HepG2 (cell line): ENCODE results near the gene USP9X. TPM values are rescaled to one million over a fixed set of nuclear protein-coding genes. Genes with fewer than 3 reads are reported as not detected.

Source experiments
- ATAC-seq: fragments of 200-7000 bp; cut with Tn5 transposase; 3 replicates; pipeline ENCODE4 v1.9.1; 2020; ENCODE audit warnings: mild to moderate bottlenecking, moderate library complexity
- BruUV-seq: library from RNA; stranded (reverse); fragments of 400-500 nt; replicated peaks from 2 replicates; lab custom pipeline; 2021; lab: Mats Ljungman, UMichigan
- CTCF ChIA-PET: fragments of 300-600 bp; formaldehyde crosslinking; extraction: SDS; loops from one replicate; lab custom pipeline; 2021; ENCODE audit warnings: low total read pairs, inconsistent platforms, low intra/inter-chr PET ratio; lab: Yijun Ruan, JAX
- POLR2A ChIA-PET: fragments of 350-600 bp; sonication (Branson Sonifier 250); formaldehyde crosslinking; loops from one replicate; lab custom pipeline; 2020; ENCODE audit warnings: antibody characterized with exemption, inconsistent platforms; lab: Yijun Ruan, JAX
- DNase-seq: peaks from one replicate; pipeline ENCODE4 v3.0.0-alpha.2; 2015; ENCODE audit warnings: low spot score
- FAIRE-seq: peaks from 3 replicates; lab custom pipeline; 2011; peaks lifted over from hg19 to GRCh38; lab: Jason Lieb, UNC
- H2AFZ ChIP-seq: one replicate; pipeline ENCODE4 v1.6.1; 2011; ENCODE audit warnings: low read length, inconsistent platforms
- H3K27ac ChIP-seq: fragments of 300-600 bp; 3 replicates; pipeline ENCODE4 v1.8.0; 2011; ENCODE audit warnings: mixed run types, mild to moderate bottlenecking, mixed read lengths, low read length, inconsistent platforms; ENCODE audit not compliant: insufficient read depth; ENCODE audit errors: extremely low read length
- H3K27me3 ChIP-seq, 2 experiments: fragments of 200-600 bp in 1 of 2; 2 replicates in 1 of 2; 3 replicates in 1 of 2; pipeline versions ENCODE4 v1.6.0 to v1.8.0; 2011; ENCODE audit warnings: low read length in 2 of 2, mild to moderate bottlenecking in 2 of 2, moderate library complexity in 2 of 2, inconsistent platforms in 1 of 2; ENCODE audit not compliant: insufficient read depth in 2 of 2, control insufficient read depth in 1 of 2
- H3K36me3 ChIP-seq, 2 experiments: fragments of 200-600 bp in 1 of 2; replicated peaks in 1 of 2; 2 replicates in 1 of 2; 3 replicates in 1 of 2; pipeline versions ENCODE4 v1.5.1 to v1.8.0; 2011; ENCODE audit warnings: low read length in 2 of 2, inconsistent platforms in 1 of 2; ENCODE audit not compliant: insufficient read depth in 2 of 2, control insufficient read depth in 1 of 2
- H3K4me1 ChIP-seq: 2 replicates; pipeline ENCODE4 v1.5.1; 2012; ENCODE audit warnings: low read length, inconsistent platforms; ENCODE audit not compliant: insufficient read depth
- H3K4me2 ChIP-seq: 2 replicates; pipeline ENCODE4 v1.6.0; 2011; ENCODE audit warnings: low read depth, low read length, inconsistent platforms
- H3K4me3 ChIP-seq, 3 experiments: fragments of 200-600 bp in 1 of 3; sonication (generic), shearing (Covaris generic) in 1 of 3; replicated peaks in 1 of 3; 2 replicates each; pipeline ENCODE4 v1.5.1; 2011 to 2016; ENCODE audit warnings: low read length in 3 of 3, inconsistent platforms in 2 of 3, low read depth in 2 of 3, mild to moderate bottlenecking in 2 of 3, control low read depth in 1 of 3, mixed read lengths in 1 of 3; ENCODE audit not compliant: insufficient read depth in 1 of 3
- H3K79me2 ChIP-seq: one replicate; pipeline ENCODE4 v1.6.1; 2011; ENCODE audit warnings: low read length, inconsistent platforms; ENCODE audit not compliant: insufficient read depth
- H3K9ac ChIP-seq: 2 replicates; pipeline ENCODE4 v1.6.0; 2011; ENCODE audit warnings: mild to moderate bottlenecking, low read depth, low read length, inconsistent platforms; ENCODE audit not compliant: insufficient read depth
- H3K9me3 ChIP-seq: 2 replicates; pipeline ENCODE4 v1.5.1; 2012; ENCODE audit warnings: mild to moderate bottlenecking, low read length
- H4K20me1 ChIP-seq: 2 replicates; pipeline ENCODE4 v1.6.0; 2011; ENCODE audit warnings: inconsistent platforms, mild to moderate bottlenecking, low read length, moderate library complexity; ENCODE audit not compliant: insufficient read depth
- HNRNPK ChIP-seq: fragments of 200-400 bp; formaldehyde crosslinking; IDR thresholded peaks from 2 replicates; pipeline ENCODE4 v1.6.1; 2018; ENCODE audit warnings: low read length, low read depth, moderate library complexity, mild to moderate bottlenecking; ENCODE audit not compliant: poor library complexity, severe bottlenecking
- TCF12 ChIP-seq, 2 experiments: fragments of 450-650 bp in 1 of 2; sonication (generic) in 1 of 2; formaldehyde crosslinking in 1 of 2; IDR thresholded peaks; 2 replicates each; pipeline versions ENCODE4 v1.6.1 to v1.8.0; 2017 to 2022; ENCODE audit warnings: antibody characterized with exemption in 1 of 2, mild to moderate bottlenecking in 1 of 2, missing genetic modification reagents in 1 of 2, moderate library complexity in 1 of 2
- ZBTB1 ChIP-seq: sonication (generic); formaldehyde crosslinking; IDR thresholded peaks from 2 replicates; pipeline ENCODE4 v1.4.0; 2020; ENCODE audit warnings: missing genetic modification reagents, borderline replicate concordance
- WGBS: methylation state at CpG from one replicate; pipeline ENCODE4 v1.1.6; 2017; ENCODE audit warnings: low lambda C conversion rate; 5-methylcytosine and 5-hydroxymethylcytosine counted together
- in situ Hi-C: cut with HindIII; loops from 2 replicates; pipeline ENCODE4 v1.10.0; 2017; ENCODE audit warnings: low pct_unique_long_range_greater_than_20kb; ENCODE audit not compliant: extremely low pct_ligation_motif_present
- intact Hi-C: fragments of 100-400 bp; cut with micrococcal nuclease; formaldehyde crosslinking; loops from one replicate; pipeline ENCODE4 v1.10.0; 2022; ENCODE audit not compliant: unreplicated experiment
- polyA plus RNA-seq, 8 experiments: library from polyadenylated mRNA; depleted of rRNA in 3 of 8; stranded (reverse) in 7 of 8; unstranded in 1 of 8; fragments of >200 nt; fragmentation: Illumina TruSeq in 4 of 8; extraction: Trizol in 4 of 8; gene quantifications; 2 replicates each; pipeline versions ENCODE4 v1.2.1 to v1.2.3, GENCODE V29; 2011 to 2016; ENCODE audit warnings: low read depth in 4 of 8, missing spikeins in 1 of 8, mixed read lengths in 1 of 8; ENCODE audit not compliant: insufficient read depth in 1 of 8
- total RNA-seq, 5 experiments: library from RNA; depleted of rRNA; stranded (reverse); fragments of >200 nt; fragmentation: Illumina TruSeq; extraction: Trizol; gene quantifications; 2 replicates each; pipeline ENCODE4 v1.2.3, GENCODE V29; 2016; ENCODE audit warnings: low read depth in 1 of 5
- TF ChIP-seq, protein P1 (sequence below): sonication (generic); formaldehyde crosslinking; IDR thresholded peaks from 2 replicates; pipeline ENCODE4 v1.4.0; 2020; ENCODE audit warnings: missing genetic modification reagents, borderline replicate concordance
- TF ChIP-seq, protein P2 (sequence below): sonication (generic); formaldehyde crosslinking; IDR thresholded peaks from 2 replicates; pipeline ENCODE4 v1.5.1; 2020; ENCODE audit warnings: mild to moderate bottlenecking, missing genetic modification reagents, borderline replicate concordance

USP9X gene
- total and polyA plus RNA-seq, 2 of the 13 experiments (the other 11 are each of a cell fraction or from before 2014, with no cell fraction given) = 22.2 to 40.5 TPM

DNA sequence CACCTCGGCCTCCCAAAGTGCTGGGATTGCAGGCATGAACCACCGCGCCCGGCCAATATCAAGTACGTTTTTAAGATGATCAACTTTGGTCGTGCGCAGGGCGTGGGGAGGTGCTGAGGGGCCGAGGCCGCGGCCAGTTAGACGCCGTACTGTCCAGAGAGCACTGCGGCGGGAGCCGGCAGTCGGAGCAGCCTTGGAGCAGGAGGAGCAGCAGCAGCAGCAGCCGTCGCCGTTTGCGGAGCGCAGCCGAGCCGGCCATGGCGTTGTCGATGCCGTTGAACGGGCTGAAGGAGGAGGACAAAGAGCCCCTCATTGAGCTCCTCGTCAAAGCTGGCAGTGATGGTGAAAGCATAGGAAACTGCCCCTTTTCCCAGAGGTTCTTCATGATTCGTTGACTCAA, 8.5 kb upstream of the USP9X start:
- Histone ChIP-seq H3K4me3 (no peak overlapping the region), H3K79me2 (no peaks in the 10 kb centered on the region), H4K20me1 (no peaks in the 10 kb centered on the region), H3K27me3 (no peaks in the 10 kb centered on the region), H3K4me1 (no peaks in the 10 kb centered on the region), H3K4me2 (no peak overlapping the region), H3K36me3 (no peaks in the 10 kb centered on the region), H2AFZ (no peak overlapping the region), H3K9ac (no peak overlapping the region), H3K9me3 (no peaks in the 10 kb centered on the region), H3K27ac (no peak overlapping the region)
- BruUV-seq = no TSS peak
- ChIA-PET POLR2A (no interaction called here), CTCF (no interaction called here)
- DNase-seq (no peak), FAIRE-seq (no peak), ATAC-seq (no peak)
- TF ChIP-seq, protein P1, sequence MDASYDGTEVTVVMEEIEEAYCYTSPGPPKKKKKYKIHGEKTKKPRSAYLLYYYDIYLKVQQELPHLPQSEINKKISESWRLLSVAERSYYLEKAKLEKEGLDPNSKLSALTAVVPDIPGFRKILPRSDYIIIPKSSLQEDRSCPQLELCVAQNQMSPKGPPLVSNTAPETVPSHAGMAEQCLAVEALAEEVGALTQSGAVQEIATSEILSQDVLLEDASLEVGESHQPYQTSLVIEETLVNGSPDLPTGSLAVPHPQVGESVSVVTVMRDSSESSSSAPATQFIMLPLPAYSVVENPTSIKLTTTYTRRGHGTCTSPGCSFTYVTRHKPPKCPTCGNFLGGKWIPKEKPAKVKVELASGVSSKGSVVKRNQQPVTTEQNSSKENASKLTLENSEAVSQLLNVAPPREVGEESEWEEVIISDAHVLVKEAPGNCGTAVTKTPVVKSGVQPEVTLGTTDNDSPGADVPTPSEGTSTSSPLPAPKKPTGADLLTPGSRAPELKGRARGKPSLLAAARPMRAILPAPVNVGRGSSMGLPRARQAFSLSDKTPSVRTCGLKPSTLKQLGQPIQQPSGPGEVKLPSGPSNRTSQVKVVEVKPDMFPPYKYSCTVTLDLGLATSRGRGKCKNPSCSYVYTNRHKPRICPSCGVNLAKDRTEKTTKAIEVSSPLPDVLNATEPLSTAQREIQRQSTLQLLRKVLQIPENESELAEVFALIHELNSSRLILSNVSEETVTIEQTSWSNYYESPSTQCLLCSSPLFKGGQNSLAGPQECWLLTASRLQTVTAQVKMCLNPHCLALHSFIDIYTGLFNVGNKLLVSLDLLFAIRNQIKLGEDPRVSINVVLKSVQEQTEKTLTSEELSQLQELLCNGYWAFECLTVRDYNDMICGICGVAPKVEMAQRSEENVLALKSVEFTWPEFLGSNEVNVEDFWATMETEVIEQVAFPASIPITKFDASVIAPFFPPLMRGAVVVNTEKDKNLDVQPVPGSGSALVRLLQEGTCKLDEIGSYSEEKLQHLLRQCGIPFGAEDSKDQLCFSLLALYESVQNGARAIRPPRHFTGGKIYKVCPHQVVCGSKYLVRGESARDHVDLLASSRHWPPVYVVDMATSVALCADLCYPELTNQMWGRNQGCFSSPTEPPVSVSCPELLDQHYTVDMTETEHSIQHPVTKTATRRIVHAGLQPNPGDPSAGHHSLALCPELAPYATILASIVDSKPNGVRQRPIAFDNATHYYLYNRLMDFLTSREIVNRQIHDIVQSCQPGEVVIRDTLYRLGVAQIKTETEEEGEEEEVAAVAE = no peak
- TF ChIP-seq ZBTB1 (CRISPR knock-in tag) (no peak), TCF12 (IDR thresholded peaks at IDR 0.05) (no peak), TCF12 (CRISPR knock-in tag; IDR thresholded peaks at IDR 0.05) (no peak), HNRNPK (no peak)
- TF ChIP-seq, protein P2, sequence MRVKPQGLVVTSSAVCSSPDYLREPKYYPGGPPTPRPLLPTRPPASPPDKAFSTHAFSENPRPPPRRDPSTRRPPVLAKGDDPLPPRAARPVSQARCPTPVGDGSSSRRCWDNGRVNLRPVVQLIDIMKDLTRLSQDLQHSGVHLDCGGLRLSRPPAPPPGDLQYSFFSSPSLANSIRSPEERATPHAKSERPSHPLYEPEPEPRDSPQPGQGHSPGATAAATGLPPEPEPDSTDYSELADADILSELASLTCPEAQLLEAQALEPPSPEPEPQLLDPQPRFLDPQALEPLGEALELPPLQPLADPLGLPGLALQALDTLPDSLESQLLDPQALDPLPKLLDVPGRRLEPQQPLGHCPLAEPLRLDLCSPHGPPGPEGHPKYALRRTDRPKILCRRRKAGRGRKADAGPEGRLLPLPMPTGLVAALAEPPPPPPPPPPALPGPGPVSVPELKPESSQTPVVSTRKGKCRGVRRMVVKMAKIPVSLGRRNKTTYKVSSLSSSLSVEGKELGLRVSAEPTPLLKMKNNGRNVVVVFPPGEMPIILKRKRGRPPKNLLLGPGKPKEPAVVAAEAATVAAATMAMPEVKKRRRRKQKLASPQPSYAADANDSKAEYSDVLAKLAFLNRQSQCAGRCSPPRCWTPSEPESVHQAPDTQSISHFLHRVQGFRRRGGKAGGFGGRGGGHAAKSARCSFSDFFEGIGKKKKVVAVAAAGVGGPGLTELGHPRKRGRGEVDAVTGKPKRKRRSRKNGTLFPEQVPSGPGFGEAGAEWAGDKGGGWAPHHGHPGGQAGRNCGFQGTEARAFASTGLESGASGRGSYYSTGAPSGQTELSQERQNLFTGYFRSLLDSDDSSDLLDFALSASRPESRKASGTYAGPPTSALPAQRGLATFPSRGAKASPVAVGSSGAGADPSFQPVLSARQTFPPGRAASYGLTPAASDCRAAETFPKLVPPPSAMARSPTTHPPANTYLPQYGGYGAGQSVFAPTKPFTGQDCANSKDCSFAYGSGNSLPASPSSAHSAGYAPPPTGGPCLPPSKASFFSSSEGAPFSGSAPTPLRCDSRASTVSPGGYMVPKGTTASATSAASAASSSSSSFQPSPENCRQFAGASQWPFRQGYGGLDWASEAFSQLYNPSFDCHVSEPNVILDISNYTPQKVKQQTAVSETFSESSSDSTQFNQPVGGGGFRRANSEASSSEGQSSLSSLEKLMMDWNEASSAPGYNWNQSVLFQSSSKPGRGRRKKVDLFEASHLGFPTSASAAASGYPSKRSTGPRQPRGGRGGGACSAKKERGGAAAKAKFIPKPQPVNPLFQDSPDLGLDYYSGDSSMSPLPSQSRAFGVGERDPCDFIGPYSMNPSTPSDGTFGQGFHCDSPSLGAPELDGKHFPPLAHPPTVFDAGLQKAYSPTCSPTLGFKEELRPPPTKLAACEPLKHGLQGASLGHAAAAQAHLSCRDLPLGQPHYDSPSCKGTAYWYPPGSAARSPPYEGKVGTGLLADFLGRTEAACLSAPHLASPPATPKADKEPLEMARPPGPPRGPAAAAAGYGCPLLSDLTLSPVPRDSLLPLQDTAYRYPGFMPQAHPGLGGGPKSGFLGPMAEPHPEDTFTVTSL (CRISPR knock-in tag) = no peak
- intact Hi-C loops (no loop called here), in situ Hi-C loops (no loop called here)
- WGBS = 70% methylated on average over 8 of the region's 30 CpGs
